Endothelial cell of umbilical vein (primary cell): ENCODE data around the gene AGPAT2.

Experiments
- CTCF ChIP-seq, 2 donors: IDR thresholded peaks; 1 replicate in 1 of 2; 2 replicates in 1 of 2; pipeline ENCODE4 v1.5.1; 2011; ENCODE audit warnings: low read length in 2 of 2, mild to moderate bottlenecking in 2 of 2, moderate library complexity in 2 of 2, control low read depth in 1 of 2, inconsistent platforms in 1 of 2, low read depth in 1 of 2; ENCODE audit not compliant: insufficient read depth in 1 of 2; ENCODE audit errors: extremely low read depth in 1 of 2
- EZH2 ChIP-seq: IDR thresholded peaks from 2 replicates; pipeline ENCODE4 v1.6.1; 2012; ENCODE audit warnings: borderline replicate concordance, low read depth, mild to moderate bottlenecking, moderate library complexity, low read length, inconsistent platforms; ENCODE audit not compliant: severe bottlenecking
- FOS ChIP-seq: IDR thresholded peaks from 2 replicates; pipeline ENCODE4 v1.6.1; 2011; ENCODE audit warnings: mild to moderate bottlenecking, low read length, moderate library complexity, borderline replicate concordance; ENCODE audit not compliant: insufficient read depth
- MAX ChIP-seq: IDR thresholded peaks from 2 replicates; pipeline ENCODE4 v1.6.1; 2011; ENCODE audit not compliant: insufficient read depth, insufficient read length
- MYC ChIP-seq: IDR thresholded peaks from one replicate; pipeline ENCODE4 v1.6.1; 2011; ENCODE audit warnings: mild to moderate bottlenecking, low read depth, low read length
- POLR2A ChIP-seq: IDR thresholded peaks from 2 replicates; pipeline ENCODE4 v1.6.1; 2012; ENCODE audit warnings: low read depth, mild to moderate bottlenecking, control low read depth, low read length
- POLR2AphosphoS5 ChIP-seq: IDR thresholded peaks from 2 replicates; pipeline ENCODE4 v1.6.1; 2012; ENCODE audit warnings: low read depth, mild to moderate bottlenecking, control low read depth, low read length, moderate library complexity; ENCODE audit not compliant: insufficient read depth

GRCh38 chr9:136629879-136630661, 57.2 kb downstream of the AGPAT2 start:
- TF ChIP-seq CTCF (IDR thresholded peaks at IDR 0.05; ENCODE audit: extremely low read depth in 1 of 2, insufficient read depth in 1 of 2, low read depth in 1 of 2, low read length in 2 of 2) (peak; percentile 79 to 84), EZH2 (no peak), POLR2AphosphoS5 (no peak), MYC (no peak), POLR2A (no peak), MAX (no peak), FOS (no peak)
